Measurements from ENCODE around the gene USH2A.
A peak's percentile ranks its signal among the peaks of the same experiment; 100 is the strongest.

Gene USH2A

GRCh38 chr1:215710899-215711225 lies 712.4 kb downstream of the USH2A start:
- H4K20me1 ChIP-seq (ENCODE audit: low read depth, low read length), result no peaks in the 10 kb centered on the region
- TF ChIP-seq CTCF (IDR thresholded peaks at IDR 0.05; ENCODE audit: insufficient read depth, low read length, poor library complexity, severe bottlenecking) (no peak), EZH2phosphoT487 (conservative IDR thresholded peaks at IDR 0.05; ENCODE audit: low read length) (no peak)
- no peaks in the 10 kb centered on the region for H3K36me3 ChIP-seq (ENCODE audit: low read length)
- no peak overlapping the region for H3K4me2 ChIP-seq (ENCODE audit: low read depth, low read length, poor library complexity, severe bottlenecking)
- no peak overlapping the region for H2AFZ ChIP-seq (ENCODE audit: low read depth, low read length, severe bottlenecking)
- H3K9ac ChIP-seq (ENCODE audit: low read length), result no peak overlapping the region
- H3F3A ChIP-seq (ENCODE audit: insufficient read depth), result no peaks in the 10 kb centered on the region
- H3K4me3 ChIP-seq (ENCODE audit: insufficient read depth, low read length, poor library complexity, severe bottlenecking), result no peak overlapping the region
- H3K79me2 ChIP-seq (ENCODE audit: insufficient read depth, low read length), result no peaks in the 10 kb centered on the region
- no peaks in the 10 kb centered on the region for H3K9me3 ChIP-seq (ENCODE audit: insufficient read depth, low read length)
- no peaks in the 10 kb centered on the region for H3K27me3 ChIP-seq (ENCODE audit: low read length)
- no peak overlapping the region for H3K27ac ChIP-seq (ENCODE audit: low read depth, low read length)
- no peaks in the 10 kb centered on the region for H3K9me2 ChIP-seq (replicated peaks; ENCODE audit: insufficient read depth, low read length)

DNA sequence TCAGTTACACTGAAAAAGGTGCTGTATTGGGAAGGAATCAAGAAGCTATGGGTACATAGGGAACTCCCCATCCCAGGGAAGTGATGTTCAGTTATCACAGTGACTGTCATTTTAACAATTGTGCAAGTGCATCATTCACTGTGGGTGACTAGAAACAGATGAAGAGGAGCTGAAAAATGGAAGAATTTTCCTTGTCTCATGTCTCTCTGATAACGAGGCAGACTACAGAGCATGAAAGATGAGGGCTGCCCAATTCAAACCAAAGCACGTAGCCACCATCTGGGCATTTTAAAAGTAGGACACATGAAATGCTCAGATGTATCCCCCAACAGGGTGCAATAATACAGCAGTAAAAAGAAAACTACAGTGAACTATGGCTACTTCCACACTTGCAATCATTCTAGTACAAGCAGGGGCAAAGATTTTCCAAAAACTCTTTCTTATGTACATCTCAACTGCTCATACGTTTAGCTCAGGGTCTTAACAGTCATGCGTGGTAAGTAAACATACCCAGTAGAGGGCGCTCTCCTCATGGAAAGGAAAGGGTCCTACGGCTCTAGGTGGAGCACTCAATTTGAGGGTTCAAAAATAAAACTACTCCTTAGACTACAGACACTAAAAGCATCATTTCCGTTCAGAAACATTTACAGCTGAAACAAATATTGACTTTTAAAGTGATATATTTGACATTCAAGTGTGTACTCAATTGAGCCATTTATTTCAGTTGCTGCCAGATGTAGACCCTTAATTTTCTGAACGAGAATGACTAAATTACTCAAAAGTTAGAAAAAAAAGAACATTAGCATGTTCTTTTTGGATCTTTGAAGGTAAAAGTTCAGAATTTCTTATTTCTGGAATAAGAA lies 713.0 kb downstream of the USH2A start:
- TF ChIP-seq CTCF (IDR thresholded peaks at IDR 0.05; ENCODE audit: insufficient read depth, low read length, poor library complexity, severe bottlenecking), result peak; percentile 46
- no peak for TF ChIP-seq EZH2phosphoT487 (conservative IDR thresholded peaks at IDR 0.05; ENCODE audit: low read length)
- H3K27ac ChIP-seq (ENCODE audit: low read depth, low read length), result no peak overlapping the region
- no peak overlapping the region for H3K9ac ChIP-seq (ENCODE audit: low read length)
- no peak overlapping the region for H3K4me2 ChIP-seq (ENCODE audit: low read depth, low read length, poor library complexity, severe bottlenecking)
- H3K27me3 ChIP-seq (ENCODE audit: low read length), result no peaks in the 10 kb centered on the region
- no peak overlapping the region for H2AFZ ChIP-seq (ENCODE audit: low read depth, low read length, severe bottlenecking)
- H3K36me3 ChIP-seq (ENCODE audit: low read length), result no peaks in the 10 kb centered on the region
- no peaks in the 10 kb centered on the region for H3K79me2 ChIP-seq (ENCODE audit: insufficient read depth, low read length)
- no peaks in the 10 kb centered on the region for H4K20me1 ChIP-seq (ENCODE audit: low read depth, low read length)
- H3K9me3 ChIP-seq (ENCODE audit: insufficient read depth, low read length), result no peaks in the 10 kb centered on the region
- H3K9me2 ChIP-seq (replicated peaks; ENCODE audit: insufficient read depth, low read length), result no peaks in the 10 kb centered on the region
- H3F3A ChIP-seq (ENCODE audit: insufficient read depth), result no peaks in the 10 kb centered on the region
- H3K4me3 ChIP-seq (ENCODE audit: insufficient read depth, low read length, poor library complexity, severe bottlenecking), result no peak overlapping the region

- no peaks in the 10 kb centered on the region for H3K9me2 ChIP-seq (replicated peaks; ENCODE audit: insufficient read depth, low read length)
- no peak overlapping the region for H3K4me2 ChIP-seq (ENCODE audit: low read depth, low read length, poor library complexity, severe bottlenecking)
Observed at GRCh38 chr1:215704089-215704860, 719.0 kb downstream of the USH2A start.

More at GRCh38 chr1:215704089-215704860, 719.0 kb downstream of the USH2A start:
- Histone ChIP-seq H2AFZ (ENCODE audit: low read depth, low read length, severe bottlenecking) (no peak overlapping the region), H3K36me3 (ENCODE audit: low read length) (no peaks in the 10 kb centered on the region), H3K9me3 (ENCODE audit: insufficient read depth, low read length) (no peaks in the 10 kb centered on the region), H4K20me1 (ENCODE audit: low read depth, low read length) (no peaks in the 10 kb centered on the region), H3K9ac (ENCODE audit: low read length) (no peak overlapping the region), H3F3A (ENCODE audit: insufficient read depth) (no peaks in the 10 kb centered on the region), H3K27ac (ENCODE audit: low read depth, low read length) (no peak overlapping the region), H3K4me3 (ENCODE audit: insufficient read depth, low read length, poor library complexity, severe bottlenecking) (no peak overlapping the region), H3K27me3 (ENCODE audit: low read length) (no peaks in the 10 kb centered on the region), H3K79me2 (ENCODE audit: insufficient read depth, low read length) (no peaks in the 10 kb centered on the region)
- TF ChIP-seq CTCF (IDR thresholded peaks at IDR 0.05; ENCODE audit: insufficient read depth, low read length, poor library complexity, severe bottlenecking) (no peak), EZH2phosphoT487 (conservative IDR thresholded peaks at IDR 0.05; ENCODE audit: low read length) (no peak)

Measured in SU-DHL-6 (cell line).